CD4-positive, alpha-beta T cell treated with Interleukin-17A for 4 hours (primary cell): ENCODE data around the gene AAMDC.
"Not testable (repeated sequence)": the region's sequence is repeated elsewhere in the genome, so short reads cannot be mapped to it uniquely, and the experiment has no call there.

Experiments used
- DNase-seq: peaks from one replicate; pipeline ENCODE4 v3.0.0-alpha.2; 2020; ENCODE audit warnings: mixed read lengths

Gene AAMDC

GRCh38 chr11:77890100-77890614 is 69.2 kb downstream of the AAMDC start:
- not testable (repeated sequence) for DNase-seq

- DNase-seq, result not testable (repeated sequence)
Observed at GRCh38 chr11:77890619-77891056, 69.7 kb downstream of the AAMDC start.

GRCh38 chr11:77891256-77891655 is 70.3 kb downstream of the AAMDC start:
- DNase-seq, result not testable (repeated sequence)

GRCh38 chr11:77891703-77892102 is 70.8 kb downstream of the AAMDC start:
- DNase-seq, result not testable (repeated sequence)

- DNase-seq, result not testable (repeated sequence)
Observed at GRCh38 chr11:77894949-77895348, 74.0 kb downstream of the AAMDC start.

GRCh38 chr11:77908835-77909234 is 87.9 kb downstream of the AAMDC start:
- no peak for DNase-seq

GRCh38 chr11:77909277-77909676 is 88.3 kb downstream of the AAMDC start:
- DNase-seq, result no peak

- not testable (repeated sequence) for DNase-seq
Observed at GRCh38 chr11:77910828-77911227, 89.9 kb downstream of the AAMDC start.

GRCh38 chr11:77913608-77914306 is 92.8 kb downstream of the AAMDC start:
- DNase-seq, result not testable (repeated sequence)

- not testable (repeated sequence) for DNase-seq
Observed at GRCh38 chr11:77914307-77914791, 93.4 kb downstream of the AAMDC start.

GRCh38 chr11:77917713-77918112 is 96.8 kb downstream of the AAMDC start:
- not testable (repeated sequence) for DNase-seq
